Measurements from ENCODE around the gene LDHA.

LDHA gene

GRCh38 chr11:18408558-18409291 lies 14.4 kb downstream of the LDHA start:
- DNase-seq (ENCODE audit: insufficient read length, low spot score) (no peak), FAIRE-seq (no peak)
- TF ChIP-seq SPI1 (IDR thresholded peaks at IDR 0.05; ENCODE audit: low read depth, low read length), result no peak
- TF ChIP-seq POLR2AphosphoS5 (IDR thresholded peaks at IDR 0.05; ENCODE audit: low read depth, low read length), result peak; percentile 75; the same call in 1 of the 2 replicates
- no peak for TF ChIP-seq PAX5 (IDR thresholded peaks at IDR 0.05; ENCODE audit: insufficient read depth, low read length, severe bottlenecking)
- no peak; the same call in none of the 2 replicates for TF ChIP-seq POLR2A (IDR thresholded peaks at IDR 0.05; ENCODE audit: low read depth, low read length)
- TF ChIP-seq TAF1 (IDR thresholded peaks at IDR 0.05; ENCODE audit: low read depth, low read length), result no peak
- TF ChIP-seq POU2F2 (IDR thresholded peaks at IDR 0.05; ENCODE audit: low read depth, low read length), result no peak

GRCh38 chr11:18416459-18416858 lies 22.1 kb downstream of the LDHA start:
- no peak for TF ChIP-seq TAF1 (IDR thresholded peaks at IDR 0.05; ENCODE audit: low read depth, low read length)
- no peak for TF ChIP-seq PAX5 (IDR thresholded peaks at IDR 0.05; ENCODE audit: insufficient read depth, low read length, severe bottlenecking)
- no peak for TF ChIP-seq POLR2A (IDR thresholded peaks at IDR 0.05; ENCODE audit: low read depth, low read length)
- no peak for TF ChIP-seq POU2F2 (IDR thresholded peaks at IDR 0.05; ENCODE audit: low read depth, low read length)
- no peak for TF ChIP-seq SPI1 (IDR thresholded peaks at IDR 0.05; ENCODE audit: low read depth, low read length)
- TF ChIP-seq POLR2AphosphoS5 (IDR thresholded peaks at IDR 0.05; ENCODE audit: low read depth, low read length), result no peak
- DNase-seq (ENCODE audit: insufficient read length, low spot score), result no peak
- FAIRE-seq, result no peak

- TF ChIP-seq TAF1 (IDR thresholded peaks at IDR 0.05; ENCODE audit: low read depth, low read length) (no peak), SPI1 (IDR thresholded peaks at IDR 0.05; ENCODE audit: low read depth, low read length) (no peak), POU2F2 (IDR thresholded peaks at IDR 0.05; ENCODE audit: low read depth, low read length) (no peak), POLR2A (IDR thresholded peaks at IDR 0.05; ENCODE audit: low read depth, low read length) (no peak), PAX5 (IDR thresholded peaks at IDR 0.05; ENCODE audit: insufficient read depth, low read length, severe bottlenecking) (no peak), POLR2AphosphoS5 (IDR thresholded peaks at IDR 0.05; ENCODE audit: low read depth, low read length) (no peak)
- no peak for DNase-seq (ENCODE audit: insufficient read length, low spot score)
- FAIRE-seq, result no peak
These were observed 24.7 kb downstream of the LDHA start for GRCh38 chr11:18419040-18419439.

DNA sequence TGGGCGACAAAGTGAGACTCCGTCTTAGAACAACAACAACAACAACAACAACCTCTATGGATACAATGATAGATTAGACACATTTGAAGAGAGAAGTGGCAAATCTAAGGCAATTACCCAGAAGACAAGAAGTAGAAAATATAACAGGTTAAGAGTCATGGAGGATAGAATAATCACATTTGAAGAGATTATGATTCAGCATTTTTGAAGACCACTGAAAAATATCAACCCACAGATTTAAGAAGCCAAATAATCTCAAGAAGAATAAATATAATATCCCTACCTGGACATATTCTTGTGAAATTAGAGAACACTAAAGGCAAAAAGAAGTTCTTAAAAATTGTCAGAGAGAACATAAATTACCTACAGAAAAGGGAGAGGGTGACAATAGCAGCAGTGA lies 25.7 kb downstream of the LDHA start:
- DNase-seq (ENCODE audit: insufficient read length, low spot score), result no peak
- FAIRE-seq, result no peak
- TF ChIP-seq POLR2AphosphoS5 (IDR thresholded peaks at IDR 0.05; ENCODE audit: low read depth, low read length) (no peak), TAF1 (IDR thresholded peaks at IDR 0.05; ENCODE audit: low read depth, low read length) (no peak), SPI1 (IDR thresholded peaks at IDR 0.05; ENCODE audit: low read depth, low read length) (no peak), PAX5 (IDR thresholded peaks at IDR 0.05; ENCODE audit: insufficient read depth, low read length, severe bottlenecking) (no peak), POLR2A (IDR thresholded peaks at IDR 0.05; ENCODE audit: low read depth, low read length) (no peak), POU2F2 (IDR thresholded peaks at IDR 0.05; ENCODE audit: low read depth, low read length) (no peak)

DNA sequence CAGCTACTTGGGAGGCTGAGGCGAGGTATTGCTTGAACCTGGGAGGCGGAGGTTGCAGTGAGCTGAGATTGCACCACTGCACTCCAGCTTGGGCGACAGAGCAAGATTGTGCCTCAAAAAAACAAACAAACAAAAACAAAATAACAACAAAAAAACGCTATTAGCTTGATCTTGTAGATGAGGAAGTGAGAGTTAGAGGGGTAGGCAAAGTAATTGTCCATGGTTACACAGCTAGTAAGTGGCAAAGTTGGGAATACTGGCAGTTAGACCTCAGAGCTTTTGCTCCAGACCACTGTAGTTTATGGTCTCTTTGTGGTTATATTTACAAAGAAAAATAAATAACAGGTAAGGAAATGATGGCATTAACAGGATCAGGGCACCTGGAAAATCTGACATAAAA lies 32.9 kb downstream of the LDHA start:
- no peak for DNase-seq (ENCODE audit: insufficient read length, low spot score)
- peak; percentile 64 for FAIRE-seq
- TF ChIP-seq SPI1 (IDR thresholded peaks at IDR 0.05; ENCODE audit: low read depth, low read length) (peak; percentile 80), PAX5 (IDR thresholded peaks at IDR 0.05; ENCODE audit: insufficient read depth, low read length, severe bottlenecking) (no peak), POLR2AphosphoS5 (IDR thresholded peaks at IDR 0.05; ENCODE audit: low read depth, low read length) (no peak)

DNA sequence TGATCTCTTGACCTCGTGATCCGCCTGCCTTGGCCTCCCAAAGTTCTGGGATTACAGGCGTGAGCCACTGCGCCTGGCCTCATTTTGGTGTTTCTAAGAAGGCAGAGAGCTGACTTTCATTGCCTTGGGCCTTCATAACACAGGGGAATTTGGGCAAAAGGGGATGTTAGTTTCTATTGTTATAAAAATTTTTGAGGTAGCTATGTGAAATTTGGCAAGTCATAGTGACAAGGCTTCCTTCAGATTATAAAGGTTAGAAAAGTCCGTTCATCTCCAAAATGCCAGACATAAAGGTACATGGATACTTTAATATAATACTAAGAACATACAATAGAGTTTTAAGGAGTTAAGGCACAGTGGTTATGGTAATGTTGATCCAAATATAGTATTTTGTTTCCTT lies 35.0 kb downstream of the LDHA start:
- TF ChIP-seq POLR2AphosphoS5 (IDR thresholded peaks at IDR 0.05; ENCODE audit: low read depth, low read length), result no peak
- TF ChIP-seq POLR2A (IDR thresholded peaks at IDR 0.05; ENCODE audit: low read depth, low read length), result no peak
- no peak for TF ChIP-seq TAF1 (IDR thresholded peaks at IDR 0.05; ENCODE audit: low read depth, low read length)
- no peak for TF ChIP-seq PAX5 (IDR thresholded peaks at IDR 0.05; ENCODE audit: insufficient read depth, low read length, severe bottlenecking)
- no peak for TF ChIP-seq POU2F2 (IDR thresholded peaks at IDR 0.05; ENCODE audit: low read depth, low read length)
- no peak for TF ChIP-seq SPI1 (IDR thresholded peaks at IDR 0.05; ENCODE audit: low read depth, low read length)
- no peak for FAIRE-seq
- no peak for DNase-seq (ENCODE audit: insufficient read length, low spot score)

GRCh38 chr11:18438691-18439090 lies 44.3 kb downstream of the LDHA start:
- no peak for TF ChIP-seq PAX5 (IDR thresholded peaks at IDR 0.05; ENCODE audit: insufficient read depth, low read length, severe bottlenecking)
- no peak for TF ChIP-seq SPI1 (IDR thresholded peaks at IDR 0.05; ENCODE audit: low read depth, low read length)
- no peak for TF ChIP-seq TAF1 (IDR thresholded peaks at IDR 0.05; ENCODE audit: low read depth, low read length)
- TF ChIP-seq POU2F2 (IDR thresholded peaks at IDR 0.05; ENCODE audit: low read depth, low read length), result no peak
- TF ChIP-seq POLR2A (IDR thresholded peaks at IDR 0.05; ENCODE audit: low read depth, low read length), result no peak
- no peak for TF ChIP-seq POLR2AphosphoS5 (IDR thresholded peaks at IDR 0.05; ENCODE audit: low read depth, low read length)
- no peak for DNase-seq (ENCODE audit: insufficient read length, low spot score)
- FAIRE-seq, result no peak

- no peak for TF ChIP-seq PAX5 (IDR thresholded peaks at IDR 0.05; ENCODE audit: insufficient read depth, low read length, severe bottlenecking)
- TF ChIP-seq POLR2A (IDR thresholded peaks at IDR 0.05; ENCODE audit: low read depth, low read length), result no peak
- no peak for TF ChIP-seq SPI1 (IDR thresholded peaks at IDR 0.05; ENCODE audit: low read depth, low read length)
- no peak for TF ChIP-seq POLR2AphosphoS5 (IDR thresholded peaks at IDR 0.05; ENCODE audit: low read depth, low read length)
- no peak for TF ChIP-seq TAF1 (IDR thresholded peaks at IDR 0.05; ENCODE audit: low read depth, low read length)
- TF ChIP-seq POU2F2 (IDR thresholded peaks at IDR 0.05; ENCODE audit: low read depth, low read length), result no peak
- no peak for DNase-seq (ENCODE audit: insufficient read length, low spot score)
- FAIRE-seq, result no peak
These were observed 54.9 kb downstream of the LDHA start for GRCh38 chr11:18449251-18449650.

GRCh38 chr11:18452927-18453326 lies 58.6 kb downstream of the LDHA start:
- TF ChIP-seq PAX5 (IDR thresholded peaks at IDR 0.05; ENCODE audit: insufficient read depth, low read length, severe bottlenecking) (no peak), POLR2A (IDR thresholded peaks at IDR 0.05; ENCODE audit: low read depth, low read length) (no peak), SPI1 (IDR thresholded peaks at IDR 0.05; ENCODE audit: low read depth, low read length) (no peak), TAF1 (IDR thresholded peaks at IDR 0.05; ENCODE audit: low read depth, low read length) (no peak), POLR2AphosphoS5 (IDR thresholded peaks at IDR 0.05; ENCODE audit: low read depth, low read length) (no peak), POU2F2 (IDR thresholded peaks at IDR 0.05; ENCODE audit: low read depth, low read length) (no peak)
- DNase-seq (ENCODE audit: insufficient read length, low spot score) (no peak), FAIRE-seq (no peak)

All from GM12891 (cell line).